KMS-11 (cell line): ENCODE measurements around the gene MCC.

ENCODE experiments used
- H2AFZ ChIP-seq: fragments of 200-600 bp; sonication (generic); 2 replicates; pipeline ENCODE4 v1.6.1; 2016; ENCODE audit warnings: antibody characterized with exemption, mixed run types, low read depth
- H3K27ac ChIP-seq: fragments of 200-600 bp; sonication (generic); 2 replicates; pipeline ENCODE4 v1.6.1; 2016; ENCODE audit warnings: mild to moderate bottlenecking, mixed run types
- H3K27me3 ChIP-seq: fragments of 200-600 bp; sonication (generic); 2 replicates; pipeline ENCODE4 v1.6.1; 2017; ENCODE audit warnings: mild to moderate bottlenecking, low read depth, mixed run types, moderate library complexity; ENCODE audit not compliant: insufficient read depth
- H3K36me3 ChIP-seq: fragments of 200-600 bp; sonication (generic); 2 replicates; pipeline ENCODE4 v1.6.1; 2017; ENCODE audit warnings: mild to moderate bottlenecking, mixed run types; ENCODE audit not compliant: insufficient read depth
- H3K4me1 ChIP-seq: fragments of 200-600 bp; sonication (generic); 2 replicates; pipeline ENCODE4 v1.6.1; 2016; ENCODE audit warnings: mild to moderate bottlenecking, low read depth, mixed run types; ENCODE audit not compliant: poor library complexity, severe bottlenecking
- H3K4me2 ChIP-seq: fragments of 200-600 bp; sonication (generic); 2 replicates; pipeline ENCODE4 v1.7.0; 2016; ENCODE audit warnings: mild to moderate bottlenecking, mixed run types
- H3K4me3 ChIP-seq: fragments of 200-600 bp; sonication (generic); IDR thresholded peaks from 2 replicates; pipeline ENCODE4 v1.6.1; 2017; ENCODE audit warnings: low read depth, low read length, mixed read lengths; ENCODE audit not compliant: insufficient read depth
- H3K79me2 ChIP-seq: fragments of 200-600 bp; sonication (generic); 2 replicates; pipeline ENCODE4 v1.6.1; 2016; ENCODE audit warnings: low read depth, mixed run types; ENCODE audit not compliant: insufficient read depth
- H3K9ac ChIP-seq: fragments of 200-600 bp; sonication (generic); 2 replicates; pipeline ENCODE4 v1.6.1; 2016; ENCODE audit warnings: mild to moderate bottlenecking, mixed run types
- H4K20me1 ChIP-seq: fragments of 200-600 bp; sonication (generic); 2 replicates; pipeline ENCODE4 v1.6.1; 2016; ENCODE audit warnings: mild to moderate bottlenecking, mixed run types; ENCODE audit not compliant: insufficient read depth
- TF ChIP-seq, protein P1 (sequence below): fragments of 200-600 bp; sonication (generic); conservative IDR thresholded peaks from 2 replicates; pipeline ENCODE4 v1.6.1; 2017; ENCODE audit warnings: low read depth, mild to moderate bottlenecking, antibody characterized with exemption, low read length, moderate library complexity, mixed read lengths

Gene MCC

DNA sequence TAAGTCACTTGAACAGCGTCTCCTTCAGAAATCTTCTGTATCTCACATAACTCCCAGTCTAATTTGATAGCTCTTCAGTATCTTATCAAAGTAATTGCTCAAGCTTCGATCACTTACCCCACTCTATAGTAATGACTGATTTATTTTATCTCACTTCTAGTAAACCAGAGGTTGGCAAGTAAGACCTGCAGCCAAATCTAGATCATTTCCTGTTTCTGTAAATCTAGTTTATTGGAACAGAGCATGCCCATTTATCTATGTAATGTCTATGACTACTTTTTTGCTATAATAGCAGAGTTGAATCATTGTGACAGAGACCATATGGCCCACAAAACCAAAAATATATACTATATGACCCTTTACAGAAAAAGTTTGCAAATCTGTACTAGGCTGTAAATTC lies 93.6 kb downstream of the MCC start:
- Histone ChIP-seq H4K20me1 (no peaks in the 10 kb centered on the region), H3K36me3 (no peaks in the 10 kb centered on the region), H3K27me3 (no peaks in the 10 kb centered on the region), H3K9ac (no peak overlapping the region), H3K4me3 (no peak overlapping the region), H3K4me1 (no peaks in the 10 kb centered on the region), H3K27ac (no peak overlapping the region), H3K4me2 (no peak overlapping the region), H3K79me2 (no peaks in the 10 kb centered on the region), H2AFZ (no peak overlapping the region)
- TF ChIP-seq, protein P1, sequence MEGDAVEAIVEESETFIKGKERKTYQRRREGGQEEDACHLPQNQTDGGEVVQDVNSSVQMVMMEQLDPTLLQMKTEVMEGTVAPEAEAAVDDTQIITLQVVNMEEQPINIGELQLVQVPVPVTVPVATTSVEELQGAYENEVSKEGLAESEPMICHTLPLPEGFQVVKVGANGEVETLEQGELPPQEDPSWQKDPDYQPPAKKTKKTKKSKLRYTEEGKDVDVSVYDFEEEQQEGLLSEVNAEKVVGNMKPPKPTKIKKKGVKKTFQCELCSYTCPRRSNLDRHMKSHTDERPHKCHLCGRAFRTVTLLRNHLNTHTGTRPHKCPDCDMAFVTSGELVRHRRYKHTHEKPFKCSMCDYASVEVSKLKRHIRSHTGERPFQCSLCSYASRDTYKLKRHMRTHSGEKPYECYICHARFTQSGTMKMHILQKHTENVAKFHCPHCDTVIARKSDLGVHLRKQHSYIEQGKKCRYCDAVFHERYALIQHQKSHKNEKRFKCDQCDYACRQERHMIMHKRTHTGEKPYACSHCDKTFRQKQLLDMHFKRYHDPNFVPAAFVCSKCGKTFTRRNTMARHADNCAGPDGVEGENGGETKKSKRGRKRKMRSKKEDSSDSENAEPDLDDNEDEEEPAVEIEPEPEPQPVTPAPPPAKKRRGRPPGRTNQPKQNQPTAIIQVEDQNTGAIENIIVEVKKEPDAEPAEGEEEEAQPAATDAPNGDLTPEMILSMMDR: no peak

DNA sequence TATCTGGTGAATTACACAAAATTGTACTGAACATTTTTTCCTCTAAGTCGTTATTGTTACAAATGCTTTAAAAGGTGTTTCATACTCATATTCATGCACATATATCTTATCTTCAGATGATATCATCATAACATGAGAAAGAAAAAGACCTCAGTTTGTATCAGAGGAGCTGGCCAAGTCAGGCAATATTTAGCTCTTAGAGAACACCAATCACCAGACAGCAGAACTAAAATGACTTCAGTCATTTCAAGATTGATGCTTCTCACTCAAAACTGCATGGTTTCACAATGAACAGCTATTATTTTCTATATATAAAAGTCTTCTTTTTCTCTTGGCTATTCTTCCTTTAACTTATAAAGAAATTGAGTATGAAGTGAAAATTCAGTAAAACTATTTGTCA lies 98.0 kb downstream of the MCC start:
- no peak overlapping the region for H3K27ac ChIP-seq
- no peaks in the 10 kb centered on the region for H4K20me1 ChIP-seq
- H3K9ac ChIP-seq: no peak overlapping the region
- H3K4me1 ChIP-seq: no peaks in the 10 kb centered on the region
- no peaks in the 10 kb centered on the region for H3K79me2 ChIP-seq
- no peak overlapping the region for H3K4me3 ChIP-seq
- H3K27me3 ChIP-seq: no peaks in the 10 kb centered on the region
- no peak overlapping the region for H2AFZ ChIP-seq
- TF ChIP-seq, protein P1: no peak
- no peak overlapping the region for H3K4me2 ChIP-seq
- no peaks in the 10 kb centered on the region for H3K36me3 ChIP-seq

DNA sequence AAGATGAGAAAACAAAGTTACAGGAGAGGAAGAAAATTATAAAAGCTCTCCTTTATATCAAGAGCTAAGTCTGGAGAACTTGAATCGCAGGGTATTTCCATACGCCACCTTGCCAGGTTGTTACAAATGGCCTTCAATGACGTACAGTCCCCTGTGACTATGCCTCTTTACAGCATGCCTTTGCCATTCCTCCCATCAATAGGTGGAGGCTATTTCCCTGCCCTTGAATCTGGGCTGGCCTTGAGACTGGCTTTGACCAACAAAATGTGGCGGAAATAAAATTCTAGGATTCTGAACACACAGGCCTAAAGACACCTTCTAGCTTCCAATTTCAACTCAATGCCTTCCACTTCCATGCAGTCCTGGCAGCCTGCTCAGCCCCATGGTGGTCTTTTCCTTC lies 99.1 kb downstream of the MCC start:
- Histone ChIP-seq H3K36me3 (no peaks in the 10 kb centered on the region), H3K4me1 (no peaks in the 10 kb centered on the region), H3K4me2 (no peak overlapping the region), H3K27ac (no peak overlapping the region), H3K79me2 (no peaks in the 10 kb centered on the region), H3K4me3 (no peak overlapping the region), H2AFZ (no peak overlapping the region), H4K20me1 (no peaks in the 10 kb centered on the region), H3K9ac (no peak overlapping the region), H3K27me3 (no peaks in the 10 kb centered on the region)
- TF ChIP-seq, protein P1: no peak

DNA sequence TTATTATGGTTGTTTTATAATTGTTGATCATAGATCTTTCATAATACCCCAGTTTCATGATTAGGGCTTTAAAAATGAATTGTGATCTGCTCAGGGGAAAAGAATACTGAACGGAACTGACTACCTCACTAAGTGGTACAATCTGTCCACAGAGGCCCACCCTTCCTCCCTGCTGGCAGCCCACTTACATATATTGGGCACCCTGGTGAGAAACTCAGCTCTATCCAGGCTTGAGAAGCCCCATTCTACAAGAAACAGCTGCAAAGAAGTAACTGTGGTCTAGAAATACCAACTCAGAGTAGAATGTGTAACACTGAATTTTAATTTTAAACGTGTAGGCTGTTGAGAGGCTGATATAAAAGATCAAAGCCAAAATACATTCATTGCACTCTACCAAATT lies 100.4 kb downstream of the MCC start:
- Histone ChIP-seq H3K79me2 (no peaks in the 10 kb centered on the region), H3K27ac (no peak overlapping the region), H3K27me3 (no peaks in the 10 kb centered on the region), H3K9ac (no peak overlapping the region), H3K36me3 (no peaks in the 10 kb centered on the region), H3K4me3 (no peak overlapping the region), H3K4me1 (no peaks in the 10 kb centered on the region), H4K20me1 (no peaks in the 10 kb centered on the region), H3K4me2 (no peak overlapping the region), H2AFZ (no peak overlapping the region)
- TF ChIP-seq, protein P1: no peak
